ENCODE data around the gene PLAU.

Gene PLAU

DNA sequence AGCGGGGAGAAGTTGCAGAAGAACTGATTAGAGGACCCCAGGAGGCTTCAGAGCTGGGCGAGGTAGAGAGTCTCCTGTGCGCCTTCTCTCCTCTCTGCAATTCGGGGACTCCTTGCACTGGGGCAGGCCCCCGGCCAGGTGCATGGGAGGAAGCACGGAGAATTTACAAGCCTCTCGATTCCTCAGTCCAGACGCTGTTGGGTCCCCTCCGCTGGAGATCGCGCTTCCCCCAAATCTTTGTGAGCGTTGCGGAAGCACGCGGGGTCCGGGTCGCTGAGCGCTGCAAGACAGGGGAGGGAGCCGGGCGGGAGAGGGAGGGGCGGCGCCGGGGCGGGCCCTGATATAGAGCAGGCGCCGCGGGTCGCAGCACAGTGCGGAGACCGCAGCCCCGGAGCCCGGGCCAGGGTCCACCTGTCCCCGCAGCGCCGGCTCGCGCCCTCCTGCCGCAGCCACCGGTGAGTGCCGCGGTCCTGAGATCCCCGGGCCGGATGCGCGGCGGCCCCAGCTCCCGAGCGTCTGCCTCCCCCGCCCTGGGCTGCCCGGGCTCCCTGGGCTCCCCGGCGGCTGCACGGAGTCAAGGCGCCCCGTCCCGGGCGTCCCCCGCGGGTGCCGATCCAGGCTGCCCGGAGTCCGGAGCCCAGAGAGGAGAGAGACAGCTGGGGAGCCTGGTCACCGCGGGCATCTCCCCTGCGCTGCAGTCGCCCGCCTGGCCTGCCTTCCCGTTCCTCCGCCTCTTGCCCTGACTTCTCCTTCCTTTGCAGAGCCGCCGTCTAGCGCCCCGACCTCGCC, at the start of gene PLAU:
TSS of gene PLAU (plus strand) at position 369 of the 789 bp plus-strand sequence. CDS start 424 bp downstream, outside the sequence.
- no peak for DNase-seq
- TF ChIP-seq POLR2A (IDR thresholded peaks at IDR 0.05; ENCODE audit: low read length), result no peak
- no peak for TF ChIP-seq GATA1 (IDR thresholded peaks at IDR 0.05; ENCODE audit: low read depth, low read length)

DNA sequence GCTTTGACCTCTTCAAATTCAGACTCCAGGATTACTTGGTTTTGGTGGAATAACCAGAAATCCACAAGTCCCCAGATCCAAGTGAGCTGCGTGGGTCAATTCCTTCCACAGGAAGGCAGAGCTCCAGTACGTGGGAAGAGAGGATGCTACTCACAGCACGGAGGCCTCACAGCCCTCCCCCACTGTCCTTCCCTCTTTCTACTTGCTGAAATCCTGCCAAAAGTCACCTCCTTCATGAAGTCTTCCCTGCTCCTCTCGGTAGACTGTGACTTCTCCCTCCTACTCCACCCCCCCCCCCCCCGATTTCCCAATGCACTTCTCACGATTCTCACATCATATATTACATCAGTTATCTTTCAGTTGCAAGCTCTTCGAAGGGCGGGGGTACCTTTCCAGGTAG, 48.9 kb upstream of the PLAU start:
- DNase-seq, result no peak
- TF ChIP-seq POLR2A (IDR thresholded peaks at IDR 0.05; ENCODE audit: low read length), result no peak
- TF ChIP-seq GATA1 (IDR thresholded peaks at IDR 0.05; ENCODE audit: low read depth, low read length), result no peak

- no peak for TF ChIP-seq GATA1 (IDR thresholded peaks at IDR 0.05; ENCODE audit: low read depth, low read length)
- no peak for TF ChIP-seq POLR2A (IDR thresholded peaks at IDR 0.05; ENCODE audit: low read length)
- no peak for DNase-seq
Observed at GRCh38 chr10:73863039-73863817, 47.7 kb upstream of the PLAU start.

GRCh38 chr10:73864229-73864628, 46.7 kb upstream of the PLAU start:
- no peak for DNase-seq
- TF ChIP-seq POLR2A (IDR thresholded peaks at IDR 0.05; ENCODE audit: low read length), result no peak
- no peak for TF ChIP-seq GATA1 (IDR thresholded peaks at IDR 0.05; ENCODE audit: low read depth, low read length)

- DNase-seq, result no peak
- no peak for TF ChIP-seq POLR2A (IDR thresholded peaks at IDR 0.05; ENCODE audit: low read length)
- TF ChIP-seq GATA1 (IDR thresholded peaks at IDR 0.05; ENCODE audit: low read depth, low read length), result no peak
Observed at GRCh38 chr10:73865107-73865458, 45.8 kb upstream of the PLAU start.

- no peak for DNase-seq
- TF ChIP-seq POLR2A (IDR thresholded peaks at IDR 0.05; ENCODE audit: low read length) (no peak), GATA1 (IDR thresholded peaks at IDR 0.05; ENCODE audit: low read depth, low read length) (no peak)
Observed at GRCh38 chr10:73865459-73866442, 45.2 kb upstream of the PLAU start.

GRCh38 chr10:73866621-73867020, 44.3 kb upstream of the PLAU start:
- DNase-seq, result no peak
- TF ChIP-seq POLR2A (IDR thresholded peaks at IDR 0.05; ENCODE audit: low read length) (no peak), GATA1 (IDR thresholded peaks at IDR 0.05; ENCODE audit: low read depth, low read length) (no peak)

- no peak for DNase-seq
- TF ChIP-seq GATA1 (IDR thresholded peaks at IDR 0.05; ENCODE audit: low read depth, low read length) (no peak), POLR2A (IDR thresholded peaks at IDR 0.05; ENCODE audit: low read length) (no peak)
Observed at GRCh38 chr10:73867126-73867807, 43.7 kb upstream of the PLAU start.

GRCh38 chr10:73867871-73868631, 42.9 kb upstream of the PLAU start:
- DNase-seq, result no peak
- TF ChIP-seq POLR2A (IDR thresholded peaks at IDR 0.05; ENCODE audit: low read length), result no peak

DNA sequence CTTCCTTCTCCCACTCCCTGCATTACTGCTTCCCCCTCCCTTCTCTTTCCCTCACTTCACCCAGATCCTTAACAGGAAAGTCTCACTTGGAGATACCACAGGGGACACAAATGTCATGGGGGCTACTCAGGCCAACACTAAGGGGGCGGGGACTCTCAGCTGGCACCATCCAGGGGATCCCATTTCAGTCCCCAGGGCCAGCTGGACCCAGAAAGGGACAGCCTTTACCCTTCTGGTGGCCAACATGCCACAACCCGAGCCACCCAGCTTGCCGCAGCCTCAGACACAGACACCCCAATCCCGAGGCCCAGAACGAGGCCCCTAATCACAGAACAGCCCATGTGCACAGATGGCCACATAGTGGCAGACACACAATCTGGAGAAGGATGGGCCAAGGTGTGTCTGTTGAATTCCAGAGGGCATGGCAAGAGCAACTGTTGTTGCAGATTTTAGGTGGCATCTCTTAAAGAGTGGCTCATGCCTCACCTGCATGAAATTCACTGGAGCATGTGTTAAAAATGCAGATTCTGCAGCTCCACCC, 42.2 kb upstream of the PLAU start:
- no peak for TF ChIP-seq GATA1 (IDR thresholded peaks at IDR 0.05; ENCODE audit: low read depth, low read length)
- no peak for DNase-seq

DNA sequence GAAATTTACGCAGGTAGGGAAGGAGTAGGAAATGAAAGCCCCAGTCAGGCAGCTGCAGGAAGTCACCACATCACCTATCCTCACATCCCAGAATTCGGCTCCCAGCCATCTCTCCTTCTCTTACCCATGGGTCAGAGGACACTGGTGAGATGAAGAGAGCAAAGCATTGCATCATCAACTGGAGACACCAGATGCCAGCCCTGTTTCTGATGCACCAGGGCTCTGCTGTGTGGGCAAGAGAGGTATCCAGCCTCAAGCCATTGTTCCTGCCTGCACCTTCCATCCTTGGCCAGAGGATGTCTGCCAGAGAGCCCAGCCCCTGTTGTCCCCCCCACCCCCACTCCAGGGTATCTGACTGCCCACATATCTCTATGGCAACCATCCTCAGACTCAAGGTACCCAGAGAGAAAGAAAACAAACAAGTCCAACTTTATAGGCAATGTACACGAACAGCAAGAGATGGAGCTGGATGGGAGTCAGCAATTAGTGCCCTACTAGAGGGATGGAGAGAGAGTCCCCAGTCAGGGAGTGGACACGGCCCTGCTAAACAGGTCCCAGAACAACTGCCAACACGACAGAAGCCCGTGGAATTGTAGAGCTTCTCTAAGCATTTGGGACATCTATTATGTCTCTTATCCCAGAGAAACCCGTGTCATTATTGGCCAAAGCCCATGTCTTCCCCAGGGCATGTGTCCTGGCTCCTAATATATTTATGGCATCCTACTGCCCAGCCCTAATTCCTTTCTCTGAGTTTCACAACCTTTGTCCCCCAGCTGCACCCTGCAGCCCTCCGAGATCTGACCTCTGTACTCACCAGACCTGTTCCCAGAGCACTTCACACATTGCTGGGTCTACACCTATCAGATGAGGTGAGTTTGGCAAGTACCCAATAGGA, 39.4 kb upstream of the PLAU start:
- DNase-seq, result no peak
- TF ChIP-seq POLR2A (IDR thresholded peaks at IDR 0.05; ENCODE audit: low read length) (no peak), GATA1 (IDR thresholded peaks at IDR 0.05; ENCODE audit: low read depth, low read length) (no peak)

Measured in erythroblast (primary cell).